Panc1 (cell line): Measurements from ENCODE around the gene FBLN2. TPM values are rescaled to one million over a fixed set of nuclear protein-coding genes. Genes with fewer than 3 reads are reported as not detected.

Experiments used
- ATAC-seq: fragments of 200-7000 bp; cut with Tn5 transposase; 2 replicates; pipeline ENCODE4 v1.9.1; 2020; ENCODE audit warnings: mild to moderate bottlenecking, moderate library complexity
- BruUV-seq: library from RNA; stranded (reverse); fragments of 400-500 nt; replicated peaks from 2 replicates; lab custom pipeline; 2021; lab: Mats Ljungman, UMichigan
- CTCF ChIA-PET: fragments of 300-600 bp; sonication (Branson Sonifier 250); formaldehyde crosslinking; loops from one replicate; lab custom pipeline; 2022; ENCODE audit warnings: antibody characterized with exemption; lab: Charles Lee
- POLR2A ChIA-PET: fragments of 300-600 bp; sonication (Branson Sonifier 250); formaldehyde crosslinking; loops from one replicate; lab custom pipeline; 2022; ENCODE audit warnings: antibody characterized with exemption; lab: Charles Lee
- DNase-seq: peaks from one replicate; pipeline ENCODE4 v3.0.0-alpha.2; 2010; ENCODE audit warnings: low read depth, low spot score
- H3K27ac ChIP-seq: 2 replicates; pipeline ENCODE4 v1.5.1; 2011; ENCODE audit warnings: mild to moderate bottlenecking, low read length, inconsistent platforms
- H3K27me3 ChIP-seq: fragments of 200-500 bp; sonication (Bioruptor generic); 2 replicates; pipeline ENCODE4 v1.6.0; 2014; ENCODE audit warnings: low read length, inconsistent platforms; ENCODE audit not compliant: control insufficient read depth, insufficient read depth
- H3K36me3 ChIP-seq: fragments of 200-500 bp; sonication (Bioruptor generic); 2 replicates; pipeline ENCODE4 v1.5.1; 2014; ENCODE audit warnings: inconsistent platforms, mild to moderate bottlenecking, low read length, moderate library complexity; ENCODE audit not compliant: control insufficient read depth, insufficient read depth
- H3K4me1 ChIP-seq: 2 replicates; pipeline ENCODE4 v1.5.1; 2011; ENCODE audit warnings: inconsistent platforms, mild to moderate bottlenecking, low read length, moderate library complexity; ENCODE audit not compliant: control insufficient read depth, insufficient read depth
- H3K4me3 ChIP-seq, 2 experiments: 2 replicates each; pipeline ENCODE4 v1.5.1; 2011 to 2012; ENCODE audit warnings: low read depth in 2 of 2, low read length in 2 of 2, mild to moderate bottlenecking in 2 of 2, inconsistent platforms in 1 of 2, moderate library complexity in 1 of 2
- H3K9me3 ChIP-seq: fragments of 200-500 bp; sonication (Bioruptor generic); 2 replicates; pipeline ENCODE4 v1.5.1; 2014; ENCODE audit warnings: low read depth, mild to moderate bottlenecking, inconsistent platforms, low read length, moderate library complexity; ENCODE audit not compliant: control insufficient read depth, insufficient read depth
- CTCF ChIP-seq: fragments of 450-650 bp; IDR thresholded peaks from 2 replicates; pipeline ENCODE4 v1.5.1; 2017; ENCODE audit warnings: mild to moderate bottlenecking
- POLR2AphosphoS5 ChIP-seq: IDR thresholded peaks from 2 replicates; pipeline ENCODE4 v1.6.1; 2012; ENCODE audit warnings: mild to moderate bottlenecking, low read depth, low read length, moderate library complexity
- SIN3A ChIP-seq: IDR thresholded peaks from 2 replicates; pipeline ENCODE4 v1.6.1; 2012; ENCODE audit warnings: low read depth, mild to moderate bottlenecking, low read length, moderate library complexity, borderline replicate concordance; ENCODE audit not compliant: insufficient read depth
- TCF7L2 ChIP-seq: IDR thresholded peaks from 2 replicates; pipeline ENCODE4 v1.6.1; 2011; ENCODE audit warnings: mild to moderate bottlenecking, low read depth, low read length, inconsistent platforms
- in situ Hi-C: cut with HindIII; loops from 2 replicates; pipeline ENCODE4 v1.10.0; 2016; ENCODE audit warnings: low sequenced_read_pairs, low pct_unique_long_range_greater_than_20kb
- intact Hi-C: fragments of 100-400 bp; cut with micrococcal nuclease; formaldehyde crosslinking; loops from one replicate; pipeline ENCODE4 v1.10.0; 2022; ENCODE audit not compliant: unreplicated experiment
- total RNA-seq: library from RNA; stranded (reverse); gene quantifications from one replicate; pipeline ENCODE4 v1.2.1, GENCODE V29; 2021; ENCODE audit not compliant: unreplicated experiment
- TF ChIP-seq, protein P1 (sequence below), 2 experiments: IDR thresholded peaks; 2 replicates each; pipeline ENCODE4 v1.6.1; 2011 to 2012; ENCODE audit warnings: low read depth in 2 of 2, control low read depth in 1 of 2, low read length in 1 of 2, mild to moderate bottlenecking in 1 of 2, moderate library complexity in 1 of 2; ENCODE audit not compliant: insufficient read depth in 1 of 2

Gene FBLN2
- total RNA-seq, 1 experiment from 2014 or later: 0.44 TPM

DNA sequence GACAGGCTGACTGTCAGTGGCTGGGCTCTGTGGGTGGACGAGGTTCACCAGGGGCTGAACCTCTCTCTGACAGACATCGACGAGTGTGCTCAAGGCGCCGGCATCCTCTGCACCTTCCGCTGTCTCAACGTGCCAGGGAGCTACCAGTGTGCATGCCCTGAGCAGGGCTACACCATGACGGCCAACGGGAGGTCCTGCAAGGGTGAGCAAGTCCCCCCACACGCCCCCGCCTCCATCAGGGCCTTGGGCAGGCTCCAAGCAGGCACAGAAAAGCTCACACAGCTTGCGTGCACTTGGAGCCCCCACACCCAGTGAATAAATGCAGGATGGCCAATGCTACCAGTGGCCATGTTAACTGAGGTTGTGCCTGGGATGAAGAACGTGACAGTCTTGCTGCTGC is 82.3 kb downstream of the FBLN2 start:
- H3K36me3 ChIP-seq: no peaks in the 10 kb centered on the region
- no peak overlapping the region for H3K4me3 ChIP-seq
- ChIA-PET POLR2A (no interaction called here), CTCF (no interaction called here)
- no peaks in the 10 kb centered on the region for H3K9me3 ChIP-seq
- H3K4me1 ChIP-seq: no peaks in the 10 kb centered on the region
- H3K27me3 ChIP-seq: no peaks in the 10 kb centered on the region
- no peak for ATAC-seq
- BruUV-seq: no TSS peak
- intact Hi-C loops: no loop called here
- no peak for TF ChIP-seq CTCF
- no peak for TF ChIP-seq TCF7L2
- no peak for TF ChIP-seq SIN3A
- TF ChIP-seq, protein P1, sequence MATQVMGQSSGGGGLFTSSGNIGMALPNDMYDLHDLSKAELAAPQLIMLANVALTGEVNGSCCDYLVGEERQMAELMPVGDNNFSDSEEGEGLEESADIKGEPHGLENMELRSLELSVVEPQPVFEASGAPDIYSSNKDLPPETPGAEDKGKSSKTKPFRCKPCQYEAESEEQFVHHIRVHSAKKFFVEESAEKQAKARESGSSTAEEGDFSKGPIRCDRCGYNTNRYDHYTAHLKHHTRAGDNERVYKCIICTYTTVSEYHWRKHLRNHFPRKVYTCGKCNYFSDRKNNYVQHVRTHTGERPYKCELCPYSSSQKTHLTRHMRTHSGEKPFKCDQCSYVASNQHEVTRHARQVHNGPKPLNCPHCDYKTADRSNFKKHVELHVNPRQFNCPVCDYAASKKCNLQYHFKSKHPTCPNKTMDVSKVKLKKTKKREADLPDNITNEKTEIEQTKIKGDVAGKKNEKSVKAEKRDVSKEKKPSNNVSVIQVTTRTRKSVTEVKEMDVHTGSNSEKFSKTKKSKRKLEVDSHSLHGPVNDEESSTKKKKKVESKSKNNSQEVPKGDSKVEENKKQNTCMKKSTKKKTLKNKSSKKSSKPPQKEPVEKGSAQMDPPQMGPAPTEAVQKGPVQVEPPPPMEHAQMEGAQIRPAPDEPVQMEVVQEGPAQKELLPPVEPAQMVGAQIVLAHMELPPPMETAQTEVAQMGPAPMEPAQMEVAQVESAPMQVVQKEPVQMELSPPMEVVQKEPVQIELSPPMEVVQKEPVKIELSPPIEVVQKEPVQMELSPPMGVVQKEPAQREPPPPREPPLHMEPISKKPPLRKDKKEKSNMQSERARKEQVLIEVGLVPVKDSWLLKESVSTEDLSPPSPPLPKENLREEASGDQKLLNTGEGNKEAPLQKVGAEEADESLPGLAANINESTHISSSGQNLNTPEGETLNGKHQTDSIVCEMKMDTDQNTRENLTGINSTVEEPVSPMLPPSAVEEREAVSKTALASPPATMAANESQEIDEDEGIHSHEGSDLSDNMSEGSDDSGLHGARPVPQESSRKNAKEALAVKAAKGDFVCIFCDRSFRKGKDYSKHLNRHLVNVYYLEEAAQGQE (IDR thresholded peaks at IDR 0.05; ENCODE audit: insufficient read depth in 1 of 2, low read depth in 2 of 2, low read length in 1 of 2): no peak
- no peak for TF ChIP-seq POLR2AphosphoS5
- no peak overlapping the region for H3K27ac ChIP-seq
- in situ Hi-C loops: no loop called here
- no peak for DNase-seq

DNA sequence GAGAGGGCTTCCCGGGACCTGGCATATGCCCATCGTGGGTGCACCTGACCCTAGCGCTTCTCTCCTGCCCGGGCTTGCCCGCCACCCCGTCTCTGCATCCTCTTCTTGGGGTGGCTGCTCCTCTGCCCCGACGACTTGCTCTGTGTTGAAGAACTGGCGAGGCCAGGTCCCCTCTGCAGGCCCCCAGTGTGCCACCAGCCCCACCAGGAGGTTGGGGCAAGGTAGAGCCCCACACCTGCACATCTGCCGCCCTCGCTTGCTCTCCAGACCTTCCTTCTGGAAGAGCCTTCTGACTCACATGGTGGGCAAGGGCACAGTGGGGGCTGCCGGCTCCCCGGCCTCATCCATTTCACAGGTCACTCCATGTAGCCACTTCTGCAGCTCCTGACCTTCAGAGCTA is 84.3 kb downstream of the FBLN2 start:
- CTCF ChIA-PET: interaction anchor here (0.7 kb wide), 1 partner anchor 12 kb away, joined by 3 read pairs; no protein-coding TSS in a partner anchor
- ATAC-seq: no peak

More for the DNA sequence above, 84.3 kb downstream of the FBLN2 start:
- Histone ChIP-seq H3K36me3 (no peaks in the 10 kb centered on the region), H3K9me3 (no peaks in the 10 kb centered on the region), H3K4me3 (no peak overlapping the region), H3K27ac (no peak overlapping the region), H3K27me3 (no peaks in the 10 kb centered on the region), H3K4me1 (no peaks in the 10 kb centered on the region)
- in situ Hi-C loops (no loop called here), intact Hi-C loops (no loop called here)
- no peak for TF ChIP-seq CTCF
- no peak for TF ChIP-seq SIN3A
- TF ChIP-seq POLR2AphosphoS5: no peak
- TF ChIP-seq, protein P1 (IDR thresholded peaks at IDR 0.05; ENCODE audit: insufficient read depth in 1 of 2, low read depth in 2 of 2, low read length in 1 of 2): no peak
- no peak for TF ChIP-seq TCF7L2
- POLR2A ChIA-PET: no interaction called here
- no TSS peak for BruUV-seq
- no peak for DNase-seq
